HCT116 (cell line): ENCODE results near the gene ZFR2. TPM values are rescaled to one million over a fixed set of nuclear protein-coding genes. Genes with fewer than 3 reads are reported as not detected.

Experiments used
- ATAC-seq: fragments of 200-7000 bp; cut with Tn5 transposase; 2 replicates; pipeline ENCODE4 v1.9.1; 2020; ENCODE audit warnings: mild to moderate bottlenecking, moderate library complexity
- BruUV-seq: library from RNA; stranded (reverse); fragments of 400-500 nt; replicated peaks from 2 replicates; lab custom pipeline; 2021; lab: Mats Ljungman, UMichigan
- CTCF ChIA-PET: fragments of 300-600 bp; sonication (Branson Sonifier 250); formaldehyde crosslinking; loops from one replicate; lab custom pipeline; 2021; ENCODE audit warnings: antibody characterized with exemption; lab: Charles Lee
- POLR2A ChIA-PET: fragments of 300-600, 350-600 bp; sonication (Branson Sonifier 250); formaldehyde crosslinking; loops from one replicate; lab custom pipeline; 2021; ENCODE audit warnings: antibody characterized with exemption; lab: Charles Lee
- RAD21 ChIA-PET, 2 experiments: fragments of 300-600 bp; sonication (Branson Sonifier 250); formaldehyde crosslinking; loops; one replicate each; lab custom pipeline; 2023; ENCODE audit warnings: low total read pairs in 2 of 2; ENCODE audit not compliant: uncharacterized antibody in 2 of 2, unreplicated experiment in 2 of 2, low non-redundant PET in 1 of 2; lab: Charles Lee
- DNase-seq: peaks from one replicate; pipeline ENCODE4 v3.0.0-alpha.2; 2010; ENCODE audit warnings: low read depth, low spot score
- H2AFZ ChIP-seq: fragments of 200-600 bp; shearing (Covaris generic), sonication (generic); 2 replicates; pipeline ENCODE4 v1.6.1; 2017; ENCODE audit warnings: low read depth, mixed run types, mixed read lengths, antibody characterized with exemption, low read length; ENCODE audit not compliant: poor library complexity, severe bottlenecking
- H3K27ac ChIP-seq: 2 replicates; pipeline ENCODE4 v1.5.1; 2012; ENCODE audit warnings: low read depth, low read length
- H3K27me3 ChIP-seq: fragments of 200-600 bp; sonication (generic); 2 replicates; pipeline ENCODE4 v1.6.1; 2016; ENCODE audit warnings: mixed run types, low read length, mixed read lengths; ENCODE audit not compliant: insufficient read depth
- H3K36me3 ChIP-seq, 2 experiments: fragments of 200-500 bp in 1 of 2; fragments of 200-600 bp in 1 of 2; sonication (Bioruptor generic) in 1 of 2; sonication (generic) in 1 of 2; 2 replicates each; pipeline versions ENCODE4 v1.5.1 to v1.6.1; 2014 to 2016; ENCODE audit warnings: low read length in 2 of 2, inconsistent platforms in 1 of 2, mixed read lengths in 1 of 2, mixed run types in 1 of 2; ENCODE audit not compliant: insufficient read depth in 2 of 2, control insufficient read depth in 1 of 2
- H3K4me1 ChIP-seq, 2 experiments: fragments of 200-600 bp in 1 of 2; sonication (generic) in 1 of 2; 2 replicates each; pipeline versions ENCODE4 v1.5.1 to v1.6.1; 2012 to 2017; ENCODE audit warnings: low read length in 2 of 2, inconsistent platforms in 1 of 2, mild to moderate bottlenecking in 1 of 2, mixed read lengths in 1 of 2, mixed run types in 1 of 2, moderate library complexity in 1 of 2; ENCODE audit not compliant: insufficient read depth in 2 of 2, control insufficient read depth in 1 of 2
- H3K4me2 ChIP-seq: fragments of 200-600 bp; sonication (generic); 2 replicates; pipeline ENCODE4 v1.6.1; 2017; ENCODE audit warnings: mixed run types, low read length, mixed read lengths
- H3K4me3 ChIP-seq, 2 experiments: fragments of 200-600 bp in 1 of 2; sonication (generic) in 1 of 2; replicated peaks in 1 of 2; 2 replicates each; pipeline ENCODE4 v1.5.1; 2011 to 2016; ENCODE audit warnings: low read length in 2 of 2, control low read depth in 1 of 2, low read depth in 1 of 2, mild to moderate bottlenecking in 1 of 2, mixed read lengths in 1 of 2, mixed run types in 1 of 2
- H3K79me2 ChIP-seq: fragments of 200-600 bp; sonication (generic); 2 replicates; pipeline ENCODE4 v1.6.1; 2017; ENCODE audit warnings: mild to moderate bottlenecking, mixed run types, low read length, moderate library complexity, mixed read lengths; ENCODE audit not compliant: insufficient read depth
- H3K9ac ChIP-seq: fragments of 200-600 bp; sonication (generic); 2 replicates; pipeline ENCODE4 v1.6.1; 2016; ENCODE audit warnings: low read length, mixed read lengths
- H3K9me2 ChIP-seq: fragments of 200-600 bp; sonication (generic), shearing (Covaris generic); 2 replicates; pipeline ENCODE4 v1.6.1; 2017; ENCODE audit warnings: mixed run types, mild to moderate bottlenecking, moderate library complexity; ENCODE audit not compliant: insufficient read depth
- H3K9me3 ChIP-seq, 2 experiments: fragments of 200-500 bp in 1 of 2; fragments of 200-600 bp in 1 of 2; sonication (Bioruptor generic) in 1 of 2; sonication (generic) in 1 of 2; 2 replicates each; pipeline ENCODE4 v1.6.1; 2014 to 2017; ENCODE audit warnings: low read length in 2 of 2, mixed read lengths in 2 of 2, inconsistent platforms in 1 of 2, low read depth in 1 of 2, mild to moderate bottlenecking in 1 of 2, mixed run types in 1 of 2, moderate library complexity in 1 of 2; ENCODE audit not compliant: control insufficient read depth in 1 of 2, insufficient read depth in 1 of 2
- H4K20me1 ChIP-seq: fragments of 200-600 bp; sonication (generic), shearing (Covaris generic); 2 replicates; pipeline ENCODE4 v1.6.1; 2017; ENCODE audit warnings: mixed run types, mild to moderate bottlenecking, moderate library complexity; ENCODE audit not compliant: insufficient read depth
- CEBPB ChIP-seq: IDR thresholded peaks from 2 replicates; pipeline ENCODE4 v1.6.1; 2012; ENCODE audit warnings: low read depth
- JUND ChIP-seq: IDR thresholded peaks from 2 replicates; pipeline ENCODE4 v1.6.1; 2012
- RAD21 ChIP-seq: IDR thresholded peaks from 2 replicates; pipeline ENCODE4 v1.6.1; 2012; ENCODE audit warnings: low read depth, mild to moderate bottlenecking
- REST ChIP-seq: IDR thresholded peaks from 2 replicates; pipeline ENCODE4 v1.6.1; 2012; ENCODE audit warnings: low read depth
- intact Hi-C: fragments of 100-400 bp; cut with micrococcal nuclease; formaldehyde crosslinking; loops from 2 replicates; pipeline ENCODE4 v1.10.0; 2022
- total RNA-seq: library from RNA; stranded (reverse); gene quantifications from one replicate; pipeline ENCODE4 v1.2.1, GENCODE V29; 2021; ENCODE audit not compliant: unreplicated experiment

The ZFR2 gene
- total RNA-seq, 1 experiment from 2014 or later: 0.34 TPM

- no peak for TF ChIP-seq JUND
Observed at GRCh38 chr19:3842948-3843347, 25.9 kb downstream of the ZFR2 start (continued).

GRCh38 chr19:3840804-3841203, 28.0 kb downstream of the ZFR2 start:
- Histone ChIP-seq H3K79me2 (no peaks in the 10 kb centered on the region), H3K27me3 (no peaks in the 10 kb centered on the region), H3K36me3 (no peaks in the 10 kb centered on the region), H3K4me2 (no peak overlapping the region), H4K20me1 (no peaks in the 10 kb centered on the region), H3K9me2 (no peaks in the 10 kb centered on the region), H2AFZ (no peak overlapping the region), H3K4me1 (peaks cover 0 to 6% of the 10 kb centered on the region in 2 experiments; a peak in 1 of 4 replicates), H3K9ac (no peak overlapping the region), H3K4me3 (no peak overlapping the region), H3K27ac (no peak overlapping the region), H3K9me3 (peaks cover 0 to 10% of the 10 kb centered on the region in 2 experiments; a peak in 1 of 4 replicates)
- ChIA-PET POLR2A (no interaction called here), CTCF (interaction anchor here (2.2 kb wide), 1 partner anchor 8 kb away, joined by 11 read pairs; no protein-coding TSS in a partner anchor), RAD21 (no interaction called here)
- TF ChIP-seq CEBPB (no peak), RAD21 (no peak), REST (no peak)
- DNase-seq (no peak), ATAC-seq (no peak)
- intact Hi-C loops: no loop called here
- no TSS peak for BruUV-seq
